Nephron (organoid): ENCODE measurements around the gene MYO1G.

Source experiments
- H3K27ac Mint-ChIP-seq, 3 experiments: 2 replicates each; pipeline ENCODE4 v1.8.0; 2020; ENCODE audit warnings: mixed read lengths in 3 of 3, mild to moderate bottlenecking in 2 of 3, moderate library complexity in 1 of 3
- H3K27me3 Mint-ChIP-seq: 2 replicates; pipeline ENCODE4 v1.8.0; 2021; ENCODE audit warnings: low read depth, mild to moderate bottlenecking, moderate library complexity, mixed read lengths
- H3K36me3 Mint-ChIP-seq: 2 replicates; pipeline ENCODE4 v1.8.0; 2020; ENCODE audit warnings: low read depth, mixed read lengths
- H3K4me1 Mint-ChIP-seq: 2 replicates; pipeline ENCODE4 v1.8.0; 2020; ENCODE audit warnings: mixed read lengths
- H3K4me3 Mint-ChIP-seq, 3 experiments: 2 replicates each; pipeline ENCODE4 v1.8.0; 2020; ENCODE audit warnings: mild to moderate bottlenecking in 3 of 3, mixed read lengths in 3 of 3, moderate library complexity in 2 of 3
- H3K9me3 Mint-ChIP-seq: 2 replicates; pipeline ENCODE4 v1.8.0; 2020; ENCODE audit warnings: mixed read lengths
- TF ChIP-seq, protein P1 (sequence below), 3 experiments: fragments of 200-600 bp; sonication (generic); IDR thresholded peaks; one replicate each; pipeline ENCODE4 v1.5.0; 2021; ENCODE audit warnings: antibody characterized with exemption in 3 of 3; ENCODE audit not compliant: unreplicated experiment in 3 of 3

The MYO1G gene

GRCh38 chr7:45013465-45013967, 34.7 kb upstream of the MYO1G start:
- TF ChIP-seq, protein P1, sequence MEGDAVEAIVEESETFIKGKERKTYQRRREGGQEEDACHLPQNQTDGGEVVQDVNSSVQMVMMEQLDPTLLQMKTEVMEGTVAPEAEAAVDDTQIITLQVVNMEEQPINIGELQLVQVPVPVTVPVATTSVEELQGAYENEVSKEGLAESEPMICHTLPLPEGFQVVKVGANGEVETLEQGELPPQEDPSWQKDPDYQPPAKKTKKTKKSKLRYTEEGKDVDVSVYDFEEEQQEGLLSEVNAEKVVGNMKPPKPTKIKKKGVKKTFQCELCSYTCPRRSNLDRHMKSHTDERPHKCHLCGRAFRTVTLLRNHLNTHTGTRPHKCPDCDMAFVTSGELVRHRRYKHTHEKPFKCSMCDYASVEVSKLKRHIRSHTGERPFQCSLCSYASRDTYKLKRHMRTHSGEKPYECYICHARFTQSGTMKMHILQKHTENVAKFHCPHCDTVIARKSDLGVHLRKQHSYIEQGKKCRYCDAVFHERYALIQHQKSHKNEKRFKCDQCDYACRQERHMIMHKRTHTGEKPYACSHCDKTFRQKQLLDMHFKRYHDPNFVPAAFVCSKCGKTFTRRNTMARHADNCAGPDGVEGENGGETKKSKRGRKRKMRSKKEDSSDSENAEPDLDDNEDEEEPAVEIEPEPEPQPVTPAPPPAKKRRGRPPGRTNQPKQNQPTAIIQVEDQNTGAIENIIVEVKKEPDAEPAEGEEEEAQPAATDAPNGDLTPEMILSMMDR (IDR thresholded peaks at IDR 0.05; ENCODE audit: unreplicated experiment in 3 of 3), result no peak
- Mint-ChIP-seq H3K27me3 (no peaks in the 10 kb centered on the region), H3K9me3 (peaks cover 6% of the 10 kb centered on the region), H3K4me1 (peaks cover 10% of the 10 kb centered on the region), H3K36me3 (peaks cover 49% of the 10 kb centered on the region), H3K4me3 (no peak overlapping the region), H3K27ac (no peak overlapping the region)

DNA sequence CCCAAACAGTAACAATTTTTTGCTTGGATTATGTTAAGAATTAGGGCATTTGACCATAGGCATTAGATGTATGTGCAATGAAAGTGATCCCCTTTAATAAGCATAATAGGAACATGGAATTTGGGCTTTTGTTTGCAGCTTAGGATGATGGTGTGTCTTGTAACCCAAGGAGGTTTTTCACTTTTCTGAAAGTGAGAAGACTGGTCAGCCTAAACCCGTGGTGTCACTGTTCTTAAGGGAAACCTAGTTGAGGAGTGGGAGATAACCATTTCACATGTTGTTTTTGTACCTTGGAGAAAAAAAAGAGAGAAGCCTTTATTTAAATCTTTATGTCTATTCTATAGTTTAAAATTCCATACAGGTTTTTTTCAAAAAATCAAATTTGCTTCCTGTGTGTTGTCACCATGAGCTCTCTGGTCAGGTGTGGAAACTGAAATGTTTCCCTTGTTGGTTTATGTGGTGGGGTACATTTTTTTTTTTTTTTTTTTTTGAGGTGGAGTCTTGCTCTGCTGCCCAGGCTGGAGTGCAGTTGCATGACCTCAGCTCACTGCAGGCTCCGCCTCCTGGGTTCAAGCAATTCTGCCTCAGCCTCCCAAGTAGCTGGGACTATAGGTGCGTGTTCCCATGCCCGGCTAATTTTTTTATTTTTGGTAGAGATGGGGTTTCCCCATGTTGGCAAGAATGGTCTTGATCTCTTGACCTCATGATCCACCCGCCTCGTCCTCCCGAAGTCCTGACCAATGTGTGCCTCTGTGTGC, 28.9 kb upstream of the MYO1G start:
- Mint-ChIP-seq H3K27ac (no peak overlapping the region), H3K27me3 (no peaks in the 10 kb centered on the region), H3K4me1 (peaks cover 9% of the 10 kb centered on the region), H3K9me3 (no peaks in the 10 kb centered on the region), H3K4me3 (no peak overlapping the region), H3K36me3 (peaks cover 18% of the 10 kb centered on the region)
- TF ChIP-seq, protein P1 (IDR thresholded peaks at IDR 0.05; ENCODE audit: unreplicated experiment in 3 of 3), result no peak

GRCh38 chr7:45007106-45007505, 28.3 kb upstream of the MYO1G start:
- no peaks in the 10 kb centered on the region for H3K27me3 Mint-ChIP-seq
- no peaks in the 10 kb centered on the region for H3K9me3 Mint-ChIP-seq
- H3K4me3 Mint-ChIP-seq, result no peak overlapping the region
- H3K4me1 Mint-ChIP-seq, result peaks cover 9% of the 10 kb centered on the region
- TF ChIP-seq, protein P1 (IDR thresholded peaks at IDR 0.05; ENCODE audit: unreplicated experiment in 3 of 3), result no peak
- no peak overlapping the region for H3K27ac Mint-ChIP-seq
- peaks cover 14% of the 10 kb centered on the region for H3K36me3 Mint-ChIP-seq

GRCh38 chr7:45003789-45004188, 25.0 kb upstream of the MYO1G start:
- H3K27ac Mint-ChIP-seq, result no peak overlapping the region

DNA sequence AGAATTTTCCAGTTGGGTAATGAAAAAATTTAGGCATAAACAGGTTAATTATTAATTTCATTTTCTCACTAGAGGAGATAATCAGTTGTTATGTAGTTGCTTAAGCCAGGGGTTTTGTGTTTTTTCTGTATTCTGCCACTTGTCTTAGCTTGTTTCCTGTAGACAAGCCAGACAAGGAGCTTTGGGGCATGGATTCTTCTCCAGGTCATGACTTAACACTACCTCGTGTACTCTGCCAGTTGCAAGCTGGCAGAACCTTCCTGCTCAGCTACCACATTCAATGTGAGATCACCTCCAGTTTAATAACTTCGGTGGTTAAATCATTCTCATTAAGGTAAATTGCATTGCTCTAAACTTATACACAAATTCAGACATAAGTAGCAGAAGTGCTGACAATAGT, 23.0 kb upstream of the MYO1G start:
- Mint-ChIP-seq H3K9me3 (no peaks in the 10 kb centered on the region), H3K27me3 (no peaks in the 10 kb centered on the region), H3K4me1 (peaks cover 19% of the 10 kb centered on the region), H3K27ac (peak overlapping the region; percentile 48 to 85 (median 60)), H3K4me3 (peak overlapping the region; percentile 56 to 90 (median 86)), H3K36me3 (peaks cover 9% of the 10 kb centered on the region)
- TF ChIP-seq, protein P1 (IDR thresholded peaks at IDR 0.05; ENCODE audit: unreplicated experiment in 3 of 3), result no peak

More at GRCh38 chr7:45003789-45004188, 25.0 kb upstream of the MYO1G start:
- H3K9me3 Mint-ChIP-seq, result no peaks in the 10 kb centered on the region
- H3K27me3 Mint-ChIP-seq, result no peaks in the 10 kb centered on the region
- peaks cover 12% of the 10 kb centered on the region for H3K36me3 Mint-ChIP-seq
- no peak overlapping the region for H3K4me3 Mint-ChIP-seq
- TF ChIP-seq, protein P1 (IDR thresholded peaks at IDR 0.05; ENCODE audit: unreplicated experiment in 3 of 3), result no peak
- H3K4me1 Mint-ChIP-seq, result peaks cover 18% of the 10 kb centered on the region
